K562 (cell line): Measurements from ENCODE around the gene APCDD1. TPM values are rescaled to one million over a fixed set of nuclear protein-coding genes. Genes with fewer than 3 reads are reported as not detected.
A peak's percentile ranks its signal among the peaks of the same experiment; 100 is the strongest.

Experiments used
- ATAC-seq: fragments of 200-7000 bp; cut with Tn5 transposase; 3 replicates; pipeline ENCODE4 v1.9.1; 2020; ENCODE audit warnings: moderate library complexity
- BruUV-seq: library from RNA; stranded (reverse); fragments of 400-500 nt; replicated peaks from 2 replicates; lab custom pipeline; 2021; lab: Mats Ljungman, UMichigan
- CTCF ChIA-PET: fragments of 300-600 bp; formaldehyde crosslinking; extraction: SDS; loops from one replicate; lab custom pipeline; 2021; ENCODE audit warnings: low intra/inter-chr PET ratio; lab: Yijun Ruan, JAX
- POLR2A ChIA-PET: fragments of 300-600, 350-650 bp; sonication (Branson Sonifier 250); formaldehyde crosslinking; extraction: SDS; loops from one replicate; lab custom pipeline; 2021; ENCODE audit warnings: antibody characterized with exemption, inconsistent platforms; lab: Yijun Ruan, JAX
- DNase-seq, 4 experiments: peaks; one replicate each; pipeline versions ENCODE4 v3.0.0 to v3.0.0-alpha.2; 2011 to 2018; ENCODE audit warnings: low spot score in 3 of 4, mixed read lengths in 3 of 4; ENCODE audit errors: extremely low read depth in 1 of 4
- FAIRE-seq: peaks from 2 replicates; lab custom pipeline; 2011; peaks lifted over from hg19 to GRCh38; lab: Jason Lieb, UNC
- H2AFZ ChIP-seq: 2 replicates; pipeline ENCODE4 v1.6.0; 2011; ENCODE audit warnings: low read depth, low read length, control low read depth, inconsistent platforms
- H3K27ac ChIP-seq: fragments of 200-600 bp; 3 replicates; pipeline ENCODE4 v1.8.0; 2011; ENCODE audit warnings: low read depth, mild to moderate bottlenecking, control low read depth, inconsistent platforms, low read length, moderate library complexity, mixed read lengths; ENCODE audit errors: extremely low read depth
- H3K27me3 ChIP-seq, 2 experiments: fragments of 300-600 bp in 1 of 2; 2 replicates in 1 of 2; 3 replicates in 1 of 2; pipeline versions ENCODE4 v1.6.0 to v1.8.0; 2011; ENCODE audit warnings: inconsistent platforms in 2 of 2, low read length in 2 of 2, mild to moderate bottlenecking in 1 of 2, mixed read lengths in 1 of 2, moderate library complexity in 1 of 2; ENCODE audit not compliant: control insufficient read depth in 2 of 2, insufficient read depth in 2 of 2
- H3K36me3 ChIP-seq: fragments of 300-600 bp; 3 replicates; pipeline ENCODE4 v1.8.0; 2011; ENCODE audit warnings: mild to moderate bottlenecking, low read length, inconsistent platforms; ENCODE audit not compliant: control insufficient read depth, insufficient read depth
- H3K4me1 ChIP-seq, 2 experiments: fragments of 200-600 bp in 1 of 2; replicated peaks in 1 of 2; 2 replicates in 1 of 2; 3 replicates in 1 of 2; pipeline versions ENCODE4 v1.5.1 to v1.8.0; 2011; ENCODE audit warnings: inconsistent platforms in 2 of 2, low read length in 2 of 2, mild to moderate bottlenecking in 1 of 2, mixed read lengths in 1 of 2, moderate library complexity in 1 of 2; ENCODE audit not compliant: control insufficient read depth in 2 of 2, insufficient read depth in 2 of 2
- H3K4me2 ChIP-seq: 2 replicates; pipeline ENCODE4 v1.6.1; 2011; ENCODE audit warnings: low read length, control low read depth, inconsistent platforms, mixed read lengths; ENCODE audit not compliant: insufficient read depth
- H3K4me3 ChIP-seq: fragments of 200-600 bp; sonication (generic), shearing (Covaris generic); 2 replicates; pipeline ENCODE4 v1.5.1; 2016; ENCODE audit warnings: control low read depth, inconsistent platforms
- H3K79me2 ChIP-seq: fragments of 200-600 bp; 3 replicates; pipeline ENCODE4 v1.8.0; 2011; ENCODE audit warnings: low read length, inconsistent platforms; ENCODE audit not compliant: control insufficient read depth, insufficient read depth
- H3K9ac ChIP-seq, 2 experiments: 2 replicates each; pipeline versions ENCODE4 v1.6.0 to v1.6.1; 2011; ENCODE audit warnings: low read depth in 2 of 2, low read length in 2 of 2, control low read depth in 1 of 2, inconsistent platforms in 1 of 2, mild to moderate bottlenecking in 1 of 2, mixed read lengths in 1 of 2; ENCODE audit not compliant: insufficient read depth in 1 of 2
- H3K9me1 ChIP-seq: one replicate; pipeline ENCODE4 v1.6.0; 2011; ENCODE audit warnings: inconsistent platforms, mild to moderate bottlenecking, low read length, moderate library complexity; ENCODE audit not compliant: control insufficient read depth, insufficient read depth
- H3K9me3 ChIP-seq: replicated peaks from 2 replicates; pipeline ENCODE4 v1.5.1; 2011; ENCODE audit warnings: low read depth, low read length, inconsistent platforms; ENCODE audit not compliant: control insufficient read depth, insufficient read depth
- H4K20me1 ChIP-seq: replicated peaks from 2 replicates; pipeline ENCODE4 v1.6.1; 2011; ENCODE audit warnings: low read length, inconsistent platforms, mixed read lengths; ENCODE audit not compliant: control insufficient read depth, insufficient read depth
- ESRRA ChIP-seq: fragments of 450-650 bp; IDR thresholded peaks from 2 replicates; pipeline ENCODE4 v1.6.1; 2014; ENCODE audit warnings: low read depth, mild to moderate bottlenecking, moderate library complexity, borderline replicate concordance
- IRF9 ChIP-seq: fragments of 450-650 bp; IDR thresholded peaks from 2 replicates; pipeline ENCODE4 v1.6.1; 2016; ENCODE audit warnings: missing biosample characterization, missing genetic modification characterization
- ZNF592 ChIP-seq: fragments of 450-650 bp; IDR thresholded peaks from 2 replicates; pipeline ENCODE4 v1.6.1; 2017; ENCODE audit warnings: antibody characterized with exemption, mild to moderate bottlenecking
- WGBS: fragments of 100-300 bp; shearing (Covaris generic); methylation state at CpG from one replicate; pipeline ENCODE4 v1.1.6; 2016; ENCODE audit warnings: low coverage, mixed read lengths; ENCODE audit not compliant: insufficient coverage; ENCODE audit errors: missing lambda C conversion rate; 5-methylcytosine and 5-hydroxymethylcytosine counted together
- in situ Hi-C: fragments of 300-500 bp; cut with MboI; formaldehyde crosslinking; loops from 4 replicates; pipeline ENCODE4 v1.15.0; 2018; ENCODE audit warnings: inconsistent platforms, mixed read lengths
- intact Hi-C: fragments of 100-400 bp; cut with micrococcal nuclease; formaldehyde crosslinking; loops from 2 replicates; pipeline ENCODE4 v1.14.2; 2022
- polyA plus RNA-seq, 8 experiments: library from polyadenylated mRNA; depleted of rRNA in 4 of 8; stranded (reverse) in 5 of 8; unstranded in 3 of 8; fragments of >200 nt; fragmentation: Nextera tagmentation in 2 of 8; fragmentation: Illumina TruSeq in 1 of 8; extraction: Ambion mirVana in 2 of 8; extraction: Trizol in 1 of 8; gene quantifications; 2 replicates each; pipeline versions ENCODE4 v1.2.1 to v1.2.3, GENCODE V29; 2011 to 2014; ENCODE audit warnings: inconsistent platforms in 1 of 8, missing spikeins in 1 of 8
- total RNA-seq, 7 experiments: library from RNA; depleted of rRNA in 6 of 7; stranded (reverse); fragments of >200 nt in 6 of 7; fragmentation: Illumina TruSeq in 2 of 7; extraction: Trizol in 2 of 7; gene quantifications; 2 replicates each; pipeline versions ENCODE4 v1.2.1 to v1.2.3, GENCODE V29; 2011 to 2021; ENCODE audit warnings: low replicate concordance in 1 of 7

APCDD1 gene
- total and polyA plus RNA-seq, 9 of the 15 experiments (the other 6 are each of a cell fraction or from before 2014, with no cell fraction given) = 0.07 TPM; not detected in 8

GRCh38 chr18:10523544-10523943, 69.1 kb downstream of the APCDD1 start:
- H3K27me3 ChIP-seq = peaks cover 5 to 9% of the 10 kb centered on the region in 2 experiments; a peak in 2 of 5 replicates
- CTCF ChIA-PET = interaction anchor here (0.6 kb wide), 1 partner anchor 296 kb away, joined by 4 read pairs; no protein-coding TSS in a partner anchor
- no peak overlapping the region for H3K4me2 ChIP-seq
- WGBS = 52% methylated on average over 4 of the region's 4 CpGs
- FAIRE-seq (no peak), ATAC-seq (no peak), DNase-seq (no peak)
- no peak overlapping the region for H3K4me3 ChIP-seq
- no peak overlapping the region for H3K9ac ChIP-seq
- no TSS peak for BruUV-seq
- no peaks in the 10 kb centered on the region for H3K9me3 ChIP-seq
- in situ Hi-C loops (loop anchor here (5.0 kb wide), 1 partner anchor 551 kb away; no protein-coding TSS in a partner anchor), intact Hi-C loops (loop anchor here (5.0 to 10.0 kb wide), 2 partner anchors 536 to 819 kb away; partner anchors contain the start of gene RAB31)
- no peak overlapping the region for H3K27ac ChIP-seq
- no peaks in the 10 kb centered on the region for H3K36me3 ChIP-seq
- no peak for TF ChIP-seq IRF9 (tag)
- TF ChIP-seq ESRRA = no peak
- no peak for TF ChIP-seq ZNF592
- H3K79me2 ChIP-seq = peaks cover 23% of the 10 kb centered on the region
- peaks cover 9 to 11% of the 10 kb centered on the region in 2 experiments; a peak in 4 of 5 replicates for H3K4me1 ChIP-seq
- peaks cover 10% of the 10 kb centered on the region; the same call in 1 of the 2 replicates for H4K20me1 ChIP-seq
- POLR2A ChIA-PET = no interaction called here
- no peaks in the 10 kb centered on the region for H3K9me1 ChIP-seq
- H2AFZ ChIP-seq = peak overlapping the region; percentile 47
